ENCODE results near the gene MAPK1. TPM values are rescaled to one million over a fixed set of nuclear protein-coding genes. Genes with fewer than 3 reads are reported as not detected.

The MAPK1 gene
- total and polyA plus RNA-seq, 9 of the 15 experiments (the other 6 are each of a cell fraction or from before 2014, with no cell fraction given) = 46.3 to 575 (median 283) TPM

GRCh38 chr22:21876486-21877176 is 9.2 kb upstream of the MAPK1 start (continued):
- no peak for TF ChIP-seq RBM22 (IDR thresholded peaks at IDR 0.05; ENCODE audit: low read depth, low read length, poor library complexity, severe bottlenecking)
- TF ChIP-seq BHLHE40 (IDR thresholded peaks at IDR 0.05; ENCODE audit: low read length) = 0 out of 2 replicates have a peak, but pooled peaks have one; percentile 21
- TF ChIP-seq KLF13 (tag; IDR thresholded peaks at IDR 0.05; ENCODE audit: borderline replicate concordance, low read depth) = no peak
- peak; percentile 89 for TF ChIP-seq EP300 (IDR thresholded peaks at IDR 0.05; ENCODE audit: low read length)
- no peak for TF ChIP-seq ZNF584 (CRISPR knock-in tag; IDR thresholded peaks at IDR 0.05; ENCODE audit: low read depth)
- no peak for TF ChIP-seq MAZ (CRISPR knock-in tag; conservative IDR thresholded peaks at IDR 0.05 in 1 of 2, IDR thresholded peaks at IDR 0.05 in 1 of 2)
- no peak for TF ChIP-seq ARID4B (CRISPR knock-in tag; IDR thresholded peaks at IDR 0.05)
- no peak for TF ChIP-seq CBFA2T3 (IDR thresholded peaks at IDR 0.05)
- TF ChIP-seq ZBTB9 (CRISPR knock-in tag; IDR thresholded peaks at IDR 0.05) = no peak
- no peak for TF ChIP-seq TRIM25 (IDR thresholded peaks at IDR 0.05; ENCODE audit: borderline replicate concordance)
- TF ChIP-seq PHB (CRISPR knock-in tag; IDR thresholded peaks at IDR 0.05) = no peak
- TF ChIP-seq EZH2 (IDR thresholded peaks at IDR 0.05; ENCODE audit: borderline replicate concordance, low read depth, low read length) = 0 out of 2 replicates have a peak, but pooled peaks have one; percentile 84
- TF ChIP-seq PBX2 (CRISPR knock-in tag; IDR thresholded peaks at IDR 0.05; ENCODE audit: low read depth) = no peak
- no peak for TF ChIP-seq PBX2 (tag; conservative IDR thresholded peaks at IDR 0.05; ENCODE audit: low read depth)
- TF ChIP-seq ZNF589 (CRISPR knock-in tag; IDR thresholded peaks at IDR 0.05; ENCODE audit: low read depth) = no peak
- no peak for TF ChIP-seq ZNF644 (tag; IDR thresholded peaks at IDR 0.05; ENCODE audit: low read depth)
- TF ChIP-seq RFX1 (IDR thresholded peaks at IDR 0.05) = no peak
